Common myeloid progenitor, CD34-positive (primary cell): ENCODE results near the gene ZNF200.

ENCODE experiments used
- CTCF ChIA-PET: fragments of 350-600 bp; sonication (Branson Sonifier 250); formaldehyde crosslinking; loops from one replicate; lab custom pipeline; 2021; ENCODE audit warnings: antibody characterized with exemption; lab: Charles Lee
- POLR2A ChIA-PET: fragments of 350-600 bp; sonication (Branson Sonifier 250); formaldehyde crosslinking; loops from one replicate; lab custom pipeline; 2021; ENCODE audit warnings: antibody characterized with exemption; lab: Charles Lee
- DNase-seq, 3 donors: peaks; one replicate each; pipeline versions ENCODE4 v3.0.0 to v3.0.0-alpha.2; 2013
- H3K27ac ChIP-seq, 2 experiments: 1 replicate in 1 of 2; 2 replicates in 1 of 2; pipeline ENCODE4 v1.7.0; 2013; ENCODE audit warnings: inconsistent platforms in 2 of 2, low read length in 2 of 2, mild to moderate bottlenecking in 2 of 2, low read depth in 1 of 2, moderate library complexity in 1 of 2; ENCODE audit not compliant: severe bottlenecking in 2 of 2, insufficient read depth in 1 of 2, poor library complexity in 1 of 2
- H3K27me3 ChIP-seq, 5 experiments: replicated peaks in 2 of 5; 1 replicate in 3 of 5; 2 replicates in 2 of 5; pipeline versions ENCODE4 v1.6.1 to v1.7.0; 2013; ENCODE audit warnings: low read length in 4 of 5, mild to moderate bottlenecking in 2 of 5, moderate library complexity in 2 of 5, inconsistent platforms in 1 of 5; ENCODE audit not compliant: insufficient read depth in 5 of 5, control insufficient read depth in 4 of 5
- H3K36me3 ChIP-seq, 4 experiments: 1 replicate in 2 of 4; 2 replicates in 2 of 4; pipeline versions ENCODE4 v1.6.1 to v1.7.0; 2013; ENCODE audit warnings: low read length in 3 of 4, control low read depth in 1 of 4, mild to moderate bottlenecking in 1 of 4; ENCODE audit not compliant: control insufficient read depth in 4 of 4, insufficient read depth in 4 of 4
- H3K4me1 ChIP-seq, 4 experiments: 1 replicate in 3 of 4; 2 replicates in 1 of 4; pipeline versions ENCODE4 v1.6.1 to v1.7.1; 2013; ENCODE audit warnings: low read length in 3 of 4, mild to moderate bottlenecking in 3 of 4, control low read depth in 1 of 4, inconsistent platforms in 1 of 4, moderate library complexity in 1 of 4; ENCODE audit not compliant: control insufficient read depth in 4 of 4, insufficient read depth in 4 of 4; ENCODE audit errors: control extremely low read depth in 1 of 4
- H3K4me3 ChIP-seq, 7 experiments: 1 replicate in 4 of 7; 2 replicates in 3 of 7; pipeline versions ENCODE4 v1.5.1 to v1.7.0; 2013; ENCODE audit warnings: mild to moderate bottlenecking in 7 of 7, low read length in 6 of 7, moderate library complexity in 6 of 7, inconsistent platforms in 2 of 7, low read depth in 2 of 7, control low read depth in 1 of 7; ENCODE audit not compliant: insufficient read depth in 4 of 7, control insufficient read depth in 1 of 7; ENCODE audit errors: extremely low read depth in 1 of 7
- H3K9me3 ChIP-seq, 5 experiments: 1 replicate in 4 of 5; 2 replicates in 1 of 5; pipeline versions ENCODE4 v1.6.1 to v1.7.1; 2013; ENCODE audit warnings: low read length in 4 of 5, mild to moderate bottlenecking in 2 of 5, inconsistent platforms in 1 of 5, low read depth in 1 of 5, moderate library complexity in 1 of 5; ENCODE audit not compliant: control insufficient read depth in 4 of 5, insufficient read depth in 2 of 5; ENCODE audit errors: control extremely low read depth in 1 of 5
- WGBS: methylation state at CpG from one replicate; pipeline ENCODE4 v1.1.5; 2013; ENCODE audit not compliant: insufficient coverage; 5-methylcytosine and 5-hydroxymethylcytosine counted together

Gene ZNF200

GRCh38 chr16:3216263-3216640 lies 18.7 kb downstream of the ZNF200 start:
- no peak overlapping the region for H3K27ac ChIP-seq
- no peak for DNase-seq
- peaks cover 0 to 29% (median 16%) of the 10 kb centered on the region in 5 experiments for H3K9me3 ChIP-seq
- H3K27me3 ChIP-seq = peaks cover 0 to 3% (median 0%) of the 10 kb centered on the region in 5 experiments
- POLR2A ChIA-PET = no interaction called here
- H3K4me3 ChIP-seq = no peak overlapping the region
- no peaks in the 10 kb centered on the region for H3K36me3 ChIP-seq
- CTCF ChIA-PET = interaction anchor here (0.6 kb wide), 1 partner anchor 196 kb away, joined by 3 read pairs; no protein-coding TSS in a partner anchor
- WGBS = 75% methylated on average over 3 of the region's 3 CpGs
- peaks cover 0 to 6% (median 5%) of the 10 kb centered on the region in 4 experiments for H3K4me1 ChIP-seq

- CTCF ChIA-PET = interaction anchor here (0.6 kb wide), 1 partner anchor 197 kb away, joined by 3 read pairs; no protein-coding TSS in a partner anchor
These were observed 19.2 kb downstream of the ZNF200 start for GRCh38 chr16:3215601-3216262.

GRCh38 chr16:3214904-3215600 lies 19.9 kb downstream of the ZNF200 start:
- CTCF ChIA-PET = no interaction called here
- peak in 2 of 3 donors; percentile 29 to 53 for DNase-seq
- no peak overlapping the region for H3K27ac ChIP-seq
- H3K4me3 ChIP-seq = no peak overlapping the region
- H3K27me3 ChIP-seq = peaks cover 0 to 3% (median 0%) of the 10 kb centered on the region in 5 experiments
- WGBS = 5% methylated on average over 3 of the region's 7 CpGs
- H3K9me3 ChIP-seq = peaks cover 0 to 20% (median 11%) of the 10 kb centered on the region in 5 experiments
- H3K4me1 ChIP-seq = peaks cover 0 to 6% (median 5%) of the 10 kb centered on the region in 4 experiments
- no peaks in the 10 kb centered on the region for H3K36me3 ChIP-seq
- POLR2A ChIA-PET = no interaction called here

More at GRCh38 chr16:3215601-3216262, 19.2 kb downstream of the ZNF200 start:
- H3K9me3 ChIP-seq = peaks cover 0 to 24% (median 11%) of the 10 kb centered on the region in 5 experiments
- no peak overlapping the region for H3K4me3 ChIP-seq
- peaks cover 0 to 6% (median 5%) of the 10 kb centered on the region in 4 experiments for H3K4me1 ChIP-seq
- DNase-seq = no peak
- POLR2A ChIA-PET = no interaction called here
- H3K36me3 ChIP-seq = no peaks in the 10 kb centered on the region
- H3K27ac ChIP-seq = no peak overlapping the region
- 89% methylated on average over 11 of the region's 11 CpGs for WGBS
- peaks cover 0 to 3% (median 0%) of the 10 kb centered on the region in 5 experiments for H3K27me3 ChIP-seq

- peaks cover 0 to 19% (median 11%) of the 10 kb centered on the region in 5 experiments for H3K9me3 ChIP-seq
- 40% methylated on average over 1 of the region's 1 CpG for WGBS
- H3K4me1 ChIP-seq = peaks cover 0 to 6% (median 5%) of the 10 kb centered on the region in 4 experiments
- no peaks in the 10 kb centered on the region for H3K36me3 ChIP-seq
- no peak overlapping the region for H3K4me3 ChIP-seq
- H3K27me3 ChIP-seq = peaks cover 0 to 3% (median 0%) of the 10 kb centered on the region in 5 experiments
- H3K27ac ChIP-seq = no peak overlapping the region
- ChIA-PET POLR2A (no interaction called here), CTCF (interaction anchor here (1.7 kb wide), 1 partner anchor 9 kb away, joined by 4 read pairs; no protein-coding TSS in a partner anchor)
- no peak for DNase-seq
These were observed 22.4 kb downstream of the ZNF200 start for GRCh38 chr16:3212567-3212966.

- peaks cover 0 to 3% (median 0%) of the 10 kb centered on the region in 5 experiments for H3K27me3 ChIP-seq
- no peak overlapping the region for H3K27ac ChIP-seq
- no peak overlapping the region for H3K4me3 ChIP-seq
- DNase-seq = no peak
- no peaks in the 10 kb centered on the region for H3K36me3 ChIP-seq
- H3K9me3 ChIP-seq = peaks cover 0 to 22% (median 15%) of the 10 kb centered on the region in 5 experiments
- POLR2A ChIA-PET = no interaction called here
- 89% methylated on average over 3 of the region's 3 CpGs for WGBS
- CTCF ChIA-PET = interaction anchor here (1.7 kb wide), 1 partner anchor 9 kb away, joined by 4 read pairs; no protein-coding TSS in a partner anchor
- peaks cover 0 to 6% (median 5%) of the 10 kb centered on the region in 4 experiments for H3K4me1 ChIP-seq
These were observed 23.0 kb downstream of the ZNF200 start for GRCh38 chr16:3212006-3212405.

- Histone ChIP-seq H3K4me3 (no peak overlapping the region), H3K27me3 (peaks cover 0 to 14% (median 0%) of the 10 kb centered on the region in 5 experiments), H3K4me1 (no peaks in the 10 kb centered on the region), H3K27ac (no peak overlapping the region), H3K36me3 (no peaks in the 10 kb centered on the region), H3K9me3 (peaks cover 0 to 46% (median 13%) of the 10 kb centered on the region in 5 experiments)
- 79% methylated on average over 14 of the region's 19 CpGs for WGBS
- ChIA-PET CTCF (interaction anchor here (0.6 kb wide), 1 partner anchor 13 kb away, joined by 3 read pairs; no protein-coding TSS in a partner anchor), POLR2A (no interaction called here)
- DNase-seq = no peak
These were observed 27.6 kb downstream of the ZNF200 start for GRCh38 chr16:3207086-3207953.
